GM19397 (cell line): ENCODE measurements around the gene MYD88.
"Not testable (repeated sequence)": the region's sequence is repeated elsewhere in the genome, so short reads cannot be mapped to it uniquely, and the experiment has no call there.

ENCODE experiments used
- ATAC-seq: cut with Tn5 transposase; IDR thresholded peaks from one replicate; pipeline ENCODE4 v1.9.1; 2021; ENCODE audit warnings: mild to moderate bottlenecking, moderate library complexity; ENCODE audit not compliant: unreplicated experiment

Gene MYD88

DNA sequence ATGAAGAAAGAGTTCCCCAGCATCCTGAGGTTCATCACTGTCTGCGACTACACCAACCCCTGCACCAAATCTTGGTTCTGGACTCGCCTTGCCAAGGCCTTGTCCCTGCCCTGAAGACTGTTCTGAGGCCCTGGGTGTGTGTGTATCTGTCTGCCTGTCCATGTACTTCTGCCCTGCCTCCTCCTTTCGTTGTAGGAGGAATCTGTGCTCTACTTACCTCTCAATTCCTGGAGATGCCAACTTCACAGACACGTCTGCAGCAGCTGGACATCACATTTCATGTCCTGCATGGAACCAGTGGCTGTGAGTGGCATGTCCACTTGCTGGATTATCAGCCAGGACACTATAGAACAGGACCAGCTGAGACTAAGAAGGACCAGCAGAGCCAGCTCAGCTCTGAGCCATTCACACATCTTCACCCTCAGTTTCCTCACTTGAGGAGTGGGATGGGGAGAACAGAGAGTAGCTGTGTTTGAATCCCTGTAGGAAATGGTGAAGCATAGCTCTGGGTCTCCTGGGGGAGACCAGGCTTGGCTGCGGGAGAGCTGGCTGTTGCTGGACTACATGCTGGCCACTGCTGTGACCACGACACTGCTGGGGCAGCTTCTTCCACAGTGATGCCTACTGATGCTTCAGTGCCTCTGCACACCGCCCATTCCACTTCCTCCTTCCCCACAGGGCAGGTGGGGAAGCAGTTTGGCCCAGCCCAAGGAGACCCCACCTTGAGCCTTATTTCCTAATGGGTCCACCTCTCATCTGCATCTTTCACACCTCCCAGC is 2.9 kb downstream of the MYD88 start:
- ATAC-seq: no peak

DNA sequence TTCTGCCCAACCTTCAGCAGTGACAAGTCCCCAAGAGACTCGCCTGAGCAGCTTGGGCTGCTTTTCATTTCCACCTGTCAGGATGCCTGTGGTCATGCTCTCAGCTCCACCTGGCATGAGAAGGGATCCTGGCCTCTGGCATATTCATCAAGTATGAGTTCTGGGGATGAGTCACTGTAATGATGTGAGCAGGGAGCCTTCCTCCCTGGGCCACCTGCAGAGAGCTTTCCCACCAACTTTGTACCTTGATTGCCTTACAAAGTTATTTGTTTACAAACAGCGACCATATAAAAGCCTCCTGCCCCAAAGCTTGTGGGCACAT is 3.5 kb downstream of the MYD88 start:
- ATAC-seq: no peak

DNA sequence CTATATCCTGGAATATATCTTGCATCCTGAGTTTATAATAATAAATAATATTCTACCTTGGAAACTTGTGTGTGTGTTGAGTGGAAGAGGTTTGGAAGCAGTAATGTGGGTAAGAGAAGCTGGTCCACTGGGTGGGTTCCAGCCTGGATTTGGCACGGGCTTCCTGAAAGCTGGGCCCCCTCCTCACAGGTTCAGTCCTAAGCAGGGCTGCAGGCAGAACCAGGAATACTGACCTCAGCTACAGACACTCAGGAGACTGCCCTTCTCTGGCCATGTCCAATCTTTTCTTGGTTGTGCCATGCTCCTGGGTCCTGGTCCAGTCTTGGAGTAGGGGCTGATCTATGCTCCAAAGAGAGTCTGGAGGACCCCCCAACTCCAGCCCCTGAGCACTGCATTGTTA is 4.5 kb downstream of the MYD88 start:
- no peak for ATAC-seq

DNA sequence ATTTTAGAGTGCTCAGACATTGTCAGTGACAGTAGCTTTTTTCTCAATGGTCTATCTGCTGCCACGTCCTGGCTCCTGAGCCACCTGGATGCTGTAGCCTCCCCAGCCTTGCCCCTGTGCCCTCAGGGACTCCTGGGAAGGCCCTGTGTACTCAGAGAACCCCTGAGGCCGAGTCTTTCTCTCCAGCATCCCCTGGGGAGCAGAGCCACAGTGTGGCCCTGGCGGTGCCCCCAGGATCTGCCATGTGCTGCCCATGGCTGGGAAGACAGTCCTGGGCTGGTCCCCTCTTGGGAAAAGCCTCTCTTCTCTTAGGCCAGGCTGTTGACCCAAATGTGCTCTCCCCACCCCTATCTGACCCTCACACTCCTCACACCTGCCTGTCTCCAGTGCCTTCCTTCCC is 5.0 kb downstream of the MYD88 start:
- ATAC-seq: no peak

DNA sequence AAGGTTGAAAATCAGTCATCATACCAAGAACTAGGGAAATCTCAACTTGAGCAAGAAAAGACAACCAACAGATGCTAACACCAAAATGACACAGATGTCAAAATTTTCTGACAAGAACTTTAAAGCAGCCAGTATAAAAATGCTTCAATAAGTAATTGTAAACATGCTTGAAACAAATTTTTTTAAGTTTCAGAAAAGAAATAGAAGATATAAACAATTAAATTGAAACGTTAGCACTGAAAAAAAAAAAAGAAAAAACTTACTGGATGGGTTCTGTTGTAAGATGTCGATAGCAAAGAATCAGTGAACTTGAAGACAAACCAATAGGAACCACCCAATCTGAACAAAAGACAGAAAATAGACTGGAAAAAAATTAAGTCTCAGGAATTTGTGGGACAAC is 8.0 kb downstream of the MYD88 start:
- no peak for ATAC-seq

DNA sequence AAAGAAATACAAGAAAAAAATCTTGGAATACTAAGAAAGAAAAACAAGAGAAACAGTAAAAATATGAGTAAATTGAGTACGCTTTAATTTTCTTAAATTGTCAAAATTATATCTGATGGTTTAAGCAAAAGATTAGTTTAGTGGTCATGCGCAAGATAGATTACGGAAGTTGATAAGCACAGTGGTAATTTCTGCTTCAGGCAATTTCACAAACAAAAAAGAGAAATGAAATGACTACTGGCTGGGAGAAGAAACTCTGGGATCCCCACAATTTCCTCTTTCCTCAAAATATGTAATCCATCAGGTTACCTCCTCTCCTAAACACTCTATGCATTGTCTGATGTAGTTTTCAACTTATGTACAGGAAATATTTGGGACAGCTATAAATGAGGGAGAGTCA is 9.0 kb downstream of the MYD88 start:
- no peak for ATAC-seq

DNA sequence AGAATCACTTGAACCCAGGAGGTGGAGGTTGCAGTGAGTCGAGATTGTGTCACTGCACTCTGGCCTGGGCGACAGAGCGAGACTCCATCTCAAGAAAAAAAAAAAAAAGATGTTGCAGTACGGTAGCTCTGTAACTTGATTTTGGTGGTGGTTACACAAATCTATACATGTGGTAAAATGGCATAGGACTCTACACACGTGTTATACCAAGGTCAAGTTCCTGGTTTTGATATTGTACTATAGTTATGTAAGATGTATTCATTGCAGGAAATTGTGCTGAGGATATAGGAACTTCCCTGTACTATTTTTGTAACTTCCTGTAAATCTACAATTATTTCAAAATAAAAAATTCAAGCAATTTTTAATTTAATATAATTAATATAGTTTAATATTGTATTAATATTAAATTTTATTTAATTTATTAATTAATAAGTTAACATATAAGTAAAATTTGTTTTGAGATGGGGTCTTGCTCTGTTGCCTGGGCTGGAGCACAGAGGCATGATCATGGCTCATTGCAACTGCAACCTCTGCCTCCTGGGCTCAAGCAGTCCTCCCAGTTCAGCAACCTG is 9.9 kb downstream of the MYD88 start:
- no peak for ATAC-seq

DNA sequence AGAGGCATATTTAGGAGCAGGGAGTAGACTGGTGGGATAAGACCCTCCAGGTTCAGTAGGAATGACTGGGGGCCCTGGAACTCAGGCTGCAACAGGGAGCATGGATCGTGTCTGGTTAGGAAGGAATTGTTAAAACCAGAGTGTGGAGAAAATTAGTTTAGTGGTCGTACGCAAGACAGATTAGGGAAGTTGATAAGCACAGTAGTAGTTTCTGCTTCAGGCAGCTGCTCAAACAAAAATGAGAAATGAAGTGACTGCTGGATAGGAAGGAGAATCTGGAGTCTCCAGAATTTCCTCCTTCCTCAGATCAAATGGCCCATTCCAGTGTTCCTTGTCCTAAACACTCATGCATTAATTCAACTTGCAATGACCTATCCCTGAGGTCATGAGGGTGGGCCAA is 11.2 kb downstream of the MYD88 start:
- ATAC-seq: no peak

DNA sequence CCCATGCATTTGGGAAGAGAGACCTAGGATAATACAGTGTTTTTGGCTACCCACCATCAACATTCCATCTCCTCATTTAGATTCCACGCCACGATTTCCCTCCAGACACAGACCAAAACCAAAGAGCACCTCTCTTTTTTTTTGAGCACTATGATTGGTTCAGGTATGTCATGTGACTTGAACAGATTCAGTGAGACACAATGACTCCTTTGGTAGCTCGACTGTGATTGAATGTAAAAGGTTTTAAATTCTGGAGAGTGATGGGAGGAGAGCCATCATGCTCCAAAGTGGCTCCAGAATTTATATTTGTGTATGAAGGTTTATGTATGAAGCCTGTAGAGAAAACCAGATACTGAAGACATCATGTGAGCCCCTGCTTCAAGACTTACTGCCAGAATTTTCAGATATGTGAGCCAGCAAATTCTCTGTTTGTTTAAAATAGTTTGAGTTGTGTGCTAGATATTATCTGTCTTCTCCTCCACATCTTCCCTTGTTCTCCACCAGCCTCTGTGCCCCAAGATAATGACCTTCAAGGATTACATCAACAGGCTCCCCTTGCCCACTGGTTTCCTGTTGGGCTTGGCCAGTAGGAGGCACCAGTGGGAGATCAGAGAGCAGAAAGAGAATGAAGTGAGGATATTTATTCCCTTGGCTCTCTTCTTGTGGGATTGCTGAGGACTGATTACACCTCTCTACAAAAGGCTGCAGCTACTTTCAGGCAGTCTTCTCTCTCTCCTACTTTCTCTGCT is 12.5 kb downstream of the MYD88 start:
- no peak for ATAC-seq

DNA sequence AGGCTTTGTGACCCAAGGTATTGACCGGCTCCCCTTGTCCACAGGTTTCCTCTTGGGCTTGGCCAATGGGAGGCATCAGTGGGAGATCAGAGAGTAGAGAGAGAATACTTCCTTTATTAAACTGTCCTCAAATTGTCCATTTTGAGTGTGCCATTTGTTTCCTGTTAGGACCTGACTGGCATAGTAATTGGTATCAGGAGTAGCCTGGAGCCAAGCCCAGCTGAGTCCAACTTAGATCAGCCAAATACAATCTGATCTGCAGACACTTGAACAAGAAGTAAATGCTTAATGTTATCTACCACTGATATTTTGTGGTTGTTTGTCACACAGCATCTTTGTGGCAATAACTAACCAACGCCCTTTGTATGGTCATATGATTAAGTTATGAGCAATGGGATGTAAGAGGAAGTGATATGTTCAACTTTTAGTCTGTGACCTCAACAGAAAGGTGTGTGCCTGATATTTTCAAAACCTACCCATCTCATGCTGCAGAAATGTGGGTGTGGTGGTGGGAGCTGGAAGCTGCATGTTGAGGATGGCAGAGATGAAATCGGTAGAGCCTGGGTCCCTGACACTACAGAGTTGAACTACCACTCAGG is 13.3 kb downstream of the MYD88 start:
- ATAC-seq: no peak

DNA sequence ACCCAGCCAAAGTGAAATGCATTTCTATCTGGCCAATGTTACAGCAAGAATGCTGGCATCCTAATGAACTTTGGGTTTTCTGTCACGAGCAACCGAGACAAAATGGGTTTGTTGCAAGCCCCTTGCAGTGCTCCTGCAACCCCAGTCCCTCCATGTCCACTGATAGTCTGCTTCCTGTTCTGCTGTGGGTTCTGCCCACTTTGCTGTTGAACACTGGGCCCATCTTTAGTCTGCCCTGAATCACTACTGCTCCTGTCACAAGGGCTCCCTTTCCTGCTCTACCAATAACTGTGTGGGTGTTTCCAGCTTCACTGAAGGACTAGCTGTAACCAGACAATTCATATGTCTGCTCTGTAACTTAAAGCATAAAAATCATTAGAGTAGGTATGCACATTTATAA is 14.1 kb downstream of the MYD88 start:
- ATAC-seq: no peak

DNA sequence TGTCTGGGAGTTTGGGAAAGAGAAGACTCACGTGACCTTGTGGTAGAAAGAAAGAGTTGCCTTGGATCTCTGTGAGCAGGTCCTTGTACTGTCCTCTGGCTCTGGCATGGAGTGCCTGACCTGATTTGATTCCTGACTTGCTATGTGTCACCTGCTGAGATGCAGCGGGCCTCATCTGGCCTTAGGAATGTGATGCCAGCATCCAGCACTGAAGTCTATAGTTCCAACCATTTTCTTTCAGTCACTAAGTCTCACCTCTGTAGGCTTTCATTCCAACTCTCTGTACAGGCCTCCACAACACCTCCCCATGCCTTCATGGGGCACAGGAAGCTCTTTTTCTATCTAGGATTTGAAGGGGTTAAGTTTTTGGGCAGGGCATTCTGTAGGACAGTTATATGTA is 14.8 kb downstream of the MYD88 start:
- ATAC-seq: no peak

DNA sequence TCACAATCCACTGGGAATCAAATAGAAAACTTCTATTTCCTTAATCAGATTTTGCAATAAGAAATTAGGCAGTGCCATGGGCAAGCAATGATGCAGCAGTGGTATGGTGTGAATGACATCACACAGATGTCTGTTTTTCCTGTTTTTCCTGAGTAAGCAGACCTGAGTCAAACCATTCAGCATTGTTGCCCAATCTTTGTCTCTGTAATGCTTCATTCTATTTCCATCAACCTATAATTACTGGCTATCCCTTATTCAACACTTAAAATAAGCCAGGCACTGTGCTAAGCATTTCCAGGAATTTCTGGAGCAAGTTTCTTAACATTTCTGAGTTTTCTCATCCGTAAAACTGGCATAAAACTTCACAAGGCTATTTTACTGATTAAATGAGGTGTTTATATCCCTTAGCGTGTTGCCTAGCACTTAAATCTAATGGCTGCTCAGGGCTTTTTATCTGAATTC is 15.6 kb downstream of the MYD88 start:
- ATAC-seq: no peak

DNA sequence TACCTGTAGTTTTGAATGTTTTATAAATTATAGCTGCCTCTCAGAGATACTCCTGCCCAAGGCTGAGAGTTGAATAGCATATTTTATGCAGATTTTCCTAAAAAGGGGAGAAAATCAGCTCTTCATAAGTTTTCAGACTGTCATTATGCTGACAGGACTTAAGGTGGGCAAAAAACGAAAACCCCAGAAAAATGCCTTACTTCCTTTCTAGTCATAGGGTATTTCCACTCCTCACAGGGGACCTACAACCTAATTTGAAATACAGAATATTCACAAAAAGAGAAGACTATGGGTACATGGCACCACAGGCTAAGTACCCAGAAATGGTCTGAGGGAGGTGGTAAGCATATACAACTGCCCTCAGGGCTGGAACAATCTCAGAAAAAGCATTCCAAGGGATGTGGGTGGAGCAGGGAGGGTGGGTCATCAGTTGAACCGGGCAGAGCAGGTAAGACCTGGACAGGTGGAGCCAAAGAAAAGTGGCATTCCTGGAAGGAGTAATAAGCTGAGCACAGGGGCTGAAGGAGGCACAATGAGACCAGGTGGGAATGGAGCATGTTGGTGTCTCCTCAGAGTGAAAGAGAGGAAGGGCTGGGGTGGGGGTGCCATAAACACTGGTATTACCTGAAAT is 16.3 kb downstream of the MYD88 start:
- no peak for ATAC-seq

DNA sequence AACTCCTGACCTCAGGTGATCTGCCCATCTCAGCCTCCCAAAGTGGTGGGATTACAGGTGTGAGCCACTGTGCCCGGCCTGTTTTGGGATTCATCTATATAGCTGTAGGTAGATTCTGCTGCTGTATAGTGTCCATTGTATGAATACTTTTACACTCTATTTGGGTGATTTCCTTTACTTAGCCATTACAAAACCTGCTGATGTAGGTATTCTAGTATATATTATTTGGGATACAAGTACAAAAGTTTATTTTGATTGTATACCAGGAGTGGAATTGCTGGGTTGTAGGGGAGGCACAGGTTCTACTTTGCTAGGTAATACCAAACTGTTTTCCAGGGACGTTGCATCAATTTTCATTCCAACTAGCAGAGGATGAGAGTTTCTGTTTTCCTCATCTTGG is 17.4 kb downstream of the MYD88 start:
- ATAC-seq: no peak

DNA sequence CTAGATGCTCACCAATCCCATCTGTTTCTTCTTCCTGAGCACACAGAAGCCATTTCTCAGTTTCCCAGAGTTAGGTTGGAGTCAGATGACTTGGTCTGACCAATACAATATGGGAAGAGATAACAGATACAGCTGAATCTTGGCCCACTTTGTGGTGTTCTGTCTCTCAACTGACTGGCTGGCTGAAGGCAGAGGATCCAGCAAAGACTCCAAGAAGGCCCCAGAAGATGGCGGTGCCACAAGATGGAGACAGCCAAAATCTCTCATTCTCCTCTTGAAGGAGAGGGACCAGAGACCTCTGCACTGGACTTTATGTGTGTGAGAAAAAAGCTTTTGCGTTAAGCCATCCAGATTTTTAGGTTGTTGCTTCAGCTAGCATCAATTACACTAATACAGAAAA is 18.7 kb downstream of the MYD88 start:
- ATAC-seq: no peak

DNA sequence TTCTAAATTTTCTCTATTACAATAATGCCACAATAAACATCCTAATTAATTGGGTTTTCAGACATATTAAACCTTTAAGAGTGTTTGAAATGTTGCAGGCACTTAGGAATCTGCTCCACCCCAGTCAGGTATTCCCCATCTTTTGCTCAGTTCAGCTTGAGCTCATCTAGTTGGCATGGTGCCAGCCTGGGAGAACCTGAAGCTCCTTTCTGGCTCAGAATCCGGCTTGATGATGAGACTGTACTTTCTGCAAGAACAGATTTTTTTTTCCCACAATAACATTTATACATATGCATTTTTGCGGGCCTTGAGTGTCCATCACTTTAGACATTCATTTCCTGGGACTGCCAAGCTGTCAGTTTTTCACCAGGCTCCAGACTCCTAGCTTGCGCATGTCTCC is 19.1 kb downstream of the MYD88 start:
- no peak for ATAC-seq

DNA sequence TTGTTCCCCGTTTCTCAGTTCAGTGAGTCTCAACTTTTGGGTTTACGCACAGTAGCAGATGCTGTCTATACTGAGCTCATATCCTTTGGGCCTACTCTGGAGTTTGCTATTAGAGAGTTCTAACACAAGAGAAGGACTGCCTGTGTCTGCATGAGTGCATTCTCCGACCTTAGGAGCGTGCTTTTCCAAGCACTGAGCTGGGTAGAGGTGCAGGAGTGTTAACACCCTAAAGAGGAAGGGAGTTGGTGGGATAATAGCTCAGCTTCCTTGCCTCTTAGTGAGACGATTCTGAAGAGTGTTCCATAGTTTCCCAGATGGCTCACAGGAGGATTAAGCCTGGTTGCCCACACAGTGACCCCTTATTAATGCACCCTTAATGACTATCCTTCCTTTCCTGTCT is 20.0 kb downstream of the MYD88 start:
- ATAC-seq: no peak

DNA sequence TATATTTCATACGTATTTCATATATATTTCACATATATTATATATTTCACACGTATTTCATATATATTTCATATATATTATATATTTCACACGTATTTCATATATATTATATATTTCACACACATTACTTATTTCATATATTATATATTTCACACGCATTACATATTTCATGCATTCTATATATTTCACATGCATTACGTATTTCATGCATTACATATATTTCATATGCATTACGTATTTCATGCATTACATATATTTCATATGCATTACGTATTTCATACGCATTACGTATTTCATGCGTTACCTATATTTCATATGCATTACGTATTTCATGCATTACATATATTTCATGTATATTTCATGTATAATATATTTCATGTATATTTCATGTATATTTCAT is 22.2 kb downstream of the MYD88 start:
- not testable (repeated sequence) for ATAC-seq

DNA sequence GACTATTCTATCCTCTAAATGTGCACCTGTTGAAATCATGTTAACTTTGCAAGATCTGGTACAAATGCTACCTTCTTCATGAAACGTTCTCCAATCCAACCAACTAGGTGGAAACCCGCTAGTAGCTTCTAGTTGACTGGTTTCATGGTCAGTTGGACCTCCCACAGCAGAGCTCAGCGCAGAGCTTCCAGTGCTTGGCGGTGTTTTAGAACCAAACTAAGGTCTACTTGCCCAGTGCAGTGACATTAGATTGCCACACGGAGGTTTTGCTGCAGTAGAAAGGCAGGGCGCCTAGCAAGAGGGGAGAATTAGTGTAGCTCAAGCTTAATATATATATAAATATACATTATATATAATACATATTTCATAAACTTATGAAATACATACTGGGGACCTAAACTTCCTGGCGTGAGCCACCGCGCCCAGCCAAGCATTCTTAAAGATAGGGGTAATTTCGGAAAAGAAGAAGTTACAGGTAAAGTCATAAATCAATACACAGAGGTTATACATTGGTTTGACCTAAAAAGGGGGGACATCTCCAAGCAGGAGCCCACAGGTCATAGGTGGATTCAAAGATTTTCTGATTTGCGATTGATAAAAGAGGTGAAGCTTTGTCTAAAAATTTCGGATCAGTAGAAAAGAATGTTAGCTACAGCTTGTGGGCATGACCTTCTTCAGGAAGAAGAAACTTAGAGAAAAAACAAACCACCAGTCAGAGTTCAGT is 24.8 kb downstream of the MYD88 start:
- no peak for ATAC-seq
